HG03378 (cell line): ENCODE results near the gene SLC6A13.

Experiments
- ATAC-seq: cut with Tn5 transposase; IDR thresholded peaks from one replicate; pipeline ENCODE4 v1.9.1; 2021; ENCODE audit warnings: mild to moderate bottlenecking, moderate library complexity; ENCODE audit not compliant: unreplicated experiment

Gene SLC6A13

GRCh38 chr12:180445-180844 lies 82.2 kb downstream of the SLC6A13 start:
- ATAC-seq, result no peak

GRCh38 chr12:179885-180284 lies 82.8 kb downstream of the SLC6A13 start:
- no peak for ATAC-seq

- ATAC-seq, result no peak
These were observed 83.3 kb downstream of the SLC6A13 start for GRCh38 chr12:179131-179884.

- no peak for ATAC-seq
These were observed 83.9 kb downstream of the SLC6A13 start for GRCh38 chr12:178829-179109.

GRCh38 chr12:177980-178828 lies 84.4 kb downstream of the SLC6A13 start:
- ATAC-seq, result no peak

GRCh38 chr12:177336-177979 lies 85.2 kb downstream of the SLC6A13 start:
- no peak for ATAC-seq

GRCh38 chr12:176321-177181 lies 86.1 kb downstream of the SLC6A13 start:
- ATAC-seq, result no peak

GRCh38 chr12:175759-176158 lies 86.9 kb downstream of the SLC6A13 start:
- ATAC-seq, result no peak

GRCh38 chr12:175250-175649 lies 87.4 kb downstream of the SLC6A13 start:
- no peak for ATAC-seq

- ATAC-seq, result no peak
These were observed 88.0 kb downstream of the SLC6A13 start for GRCh38 chr12:174596-174995.

- ATAC-seq, result no peak
These were observed 88.5 kb downstream of the SLC6A13 start for GRCh38 chr12:174124-174523.

- ATAC-seq, result no peak
These were observed 89.9 kb downstream of the SLC6A13 start for GRCh38 chr12:172732-173161.

- no peak for ATAC-seq
These were observed 90.6 kb downstream of the SLC6A13 start for GRCh38 chr12:171743-172676.

- no peak for ATAC-seq
These were observed 91.4 kb downstream of the SLC6A13 start for GRCh38 chr12:171276-171675.
